Fibroblast of the aortic adventitia (primary cell): Measurements from ENCODE around the gene ZBTB42. TPM values are rescaled to one million over a fixed set of nuclear protein-coding genes. Genes with fewer than 3 reads are reported as not detected.

Experiments
- DNase-seq: peaks from one replicate; pipeline ENCODE4 v3.0.0-alpha.2; 2010; ENCODE audit warnings: low read depth
- H3K4me3 ChIP-seq: 2 replicates; pipeline ENCODE4 v1.5.1; 2011; ENCODE audit warnings: low read depth, mild to moderate bottlenecking, control low read depth, low read length, moderate library complexity
- CTCF ChIP-seq: IDR thresholded peaks from 2 replicates; pipeline ENCODE4 v1.5.1; 2011; ENCODE audit warnings: mild to moderate bottlenecking, low read length, control low read depth, inconsistent platforms; ENCODE audit not compliant: insufficient read depth
- total RNA-seq: library from RNA; depleted of rRNA; stranded (reverse); fragments of >200 nt; gene quantifications from 2 replicates; pipeline ENCODE4 v1.2.3, GENCODE V29; 2012; ENCODE audit warnings: low replicate concordance

Gene ZBTB42
- total RNA-seq, 1 donor: 5.0 TPM

GRCh38 chr14:104788161-104788818 is 12.6 kb upstream of the ZBTB42 start:
- H3K4me3 ChIP-seq: no peak overlapping the region
- no peak for DNase-seq
- TF ChIP-seq CTCF: no peak

DNA sequence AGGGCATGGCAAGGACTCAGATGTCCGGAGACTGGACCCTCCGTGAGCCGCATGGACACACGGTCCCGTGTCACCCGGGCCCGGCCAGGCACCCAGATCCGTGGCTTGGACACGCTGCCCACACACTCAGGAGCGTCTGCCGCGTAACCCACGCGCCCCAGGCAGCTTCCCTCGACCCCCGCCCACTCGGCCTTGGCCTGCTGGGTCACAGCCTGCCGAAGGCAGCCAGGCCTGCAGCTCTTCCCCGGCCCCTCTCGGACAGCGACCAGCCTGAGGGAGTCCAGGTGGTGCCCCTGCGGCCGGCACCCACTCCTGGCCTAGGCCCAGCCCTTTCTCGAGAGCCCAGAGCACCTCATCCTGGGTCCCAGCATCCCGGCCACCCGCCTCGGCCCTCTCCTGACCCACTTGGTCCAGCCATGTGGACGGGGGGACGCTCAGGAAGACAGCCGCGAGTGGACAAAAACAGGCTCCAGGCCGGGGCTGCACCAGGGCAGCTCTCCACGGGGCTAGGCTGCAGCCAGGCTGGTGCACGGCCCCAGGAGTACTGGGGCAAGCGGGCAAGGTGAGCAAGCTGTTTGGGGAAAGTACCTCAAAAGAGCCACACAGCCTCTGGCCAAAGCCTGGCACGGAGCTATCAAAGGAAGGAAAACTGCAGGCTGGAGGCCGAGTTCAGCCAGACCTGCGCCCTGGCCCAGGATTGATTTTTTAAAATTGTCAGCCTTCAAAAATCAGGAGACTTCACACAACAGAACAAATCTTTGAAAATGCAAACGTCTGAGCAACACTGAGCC is 11.8 kb upstream of the ZBTB42 start:
- no peak for TF ChIP-seq CTCF
- no peak overlapping the region for H3K4me3 ChIP-seq
- DNase-seq: no peak

GRCh38 chr14:104789752-104790743 is 10.9 kb upstream of the ZBTB42 start:
- no peak for DNase-seq
- no peak overlapping the region for H3K4me3 ChIP-seq
- TF ChIP-seq CTCF: no peak

DNA sequence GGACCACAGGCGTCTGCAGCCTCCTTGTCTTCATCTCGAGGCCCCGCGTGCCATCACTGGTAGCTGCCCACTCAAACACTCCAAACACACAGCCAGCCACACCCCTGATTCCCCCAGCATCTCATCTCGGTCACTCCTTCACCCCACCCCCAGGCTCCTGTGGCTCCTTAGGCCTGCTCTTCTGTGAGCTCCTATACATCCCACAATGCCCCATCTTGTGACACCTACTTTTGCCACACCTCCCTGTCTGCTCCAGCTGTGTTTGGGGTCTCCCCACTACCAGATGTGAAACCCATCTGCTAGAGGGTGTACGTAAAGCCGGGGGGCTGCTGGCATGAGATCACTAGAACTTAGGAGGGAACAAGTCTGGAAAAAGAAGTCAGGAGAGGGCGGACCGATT is 9.5 kb upstream of the ZBTB42 start:
- H3K4me3 ChIP-seq: no peak overlapping the region
- TF ChIP-seq CTCF: no peak
- no peak for DNase-seq

GRCh38 chr14:104792101-104792884 is 8.6 kb upstream of the ZBTB42 start:
- DNase-seq: no peak
- no peak overlapping the region for H3K4me3 ChIP-seq
- TF ChIP-seq CTCF: no peak
